HepG2 (cell line): ENCODE data around the gene RPLP2. TPM values are rescaled to one million over a fixed set of nuclear protein-coding genes. Genes with fewer than 3 reads are reported as not detected.

Source experiments
- ATAC-seq: fragments of 200-7000 bp; cut with Tn5 transposase; 3 replicates; pipeline ENCODE4 v1.9.1; 2020; ENCODE audit warnings: mild to moderate bottlenecking, moderate library complexity
- BruUV-seq: library from RNA; stranded (reverse); fragments of 400-500 nt; replicated peaks from 2 replicates; lab custom pipeline; 2021; lab: Mats Ljungman, UMichigan
- CTCF ChIA-PET: fragments of 300-600 bp; formaldehyde crosslinking; extraction: SDS; loops from one replicate; lab custom pipeline; 2021; ENCODE audit warnings: low total read pairs, inconsistent platforms, low intra/inter-chr PET ratio; lab: Yijun Ruan, JAX
- POLR2A ChIA-PET: fragments of 350-600 bp; sonication (Branson Sonifier 250); formaldehyde crosslinking; loops from one replicate; lab custom pipeline; 2020; ENCODE audit warnings: antibody characterized with exemption, inconsistent platforms; lab: Yijun Ruan, JAX
- DNase-seq: peaks from one replicate; pipeline ENCODE4 v3.0.0-alpha.2; 2015; ENCODE audit warnings: low spot score
- FAIRE-seq: peaks from 3 replicates; lab custom pipeline; 2011; peaks lifted over from hg19 to GRCh38; lab: Jason Lieb, UNC
- H2AFZ ChIP-seq: one replicate; pipeline ENCODE4 v1.6.1; 2011; ENCODE audit warnings: low read length, inconsistent platforms
- H3K27ac ChIP-seq: fragments of 300-600 bp; 3 replicates; pipeline ENCODE4 v1.8.0; 2011; ENCODE audit warnings: mixed run types, mild to moderate bottlenecking, mixed read lengths, low read length, inconsistent platforms; ENCODE audit not compliant: insufficient read depth; ENCODE audit errors: extremely low read length
- H3K27me3 ChIP-seq, 2 experiments: fragments of 200-600 bp in 1 of 2; 2 replicates in 1 of 2; 3 replicates in 1 of 2; pipeline versions ENCODE4 v1.6.0 to v1.8.0; 2011; ENCODE audit warnings: low read length in 2 of 2, mild to moderate bottlenecking in 2 of 2, moderate library complexity in 2 of 2, inconsistent platforms in 1 of 2; ENCODE audit not compliant: insufficient read depth in 2 of 2, control insufficient read depth in 1 of 2
- H3K36me3 ChIP-seq, 2 experiments: fragments of 200-600 bp in 1 of 2; replicated peaks in 1 of 2; 2 replicates in 1 of 2; 3 replicates in 1 of 2; pipeline versions ENCODE4 v1.5.1 to v1.8.0; 2011; ENCODE audit warnings: low read length in 2 of 2, inconsistent platforms in 1 of 2; ENCODE audit not compliant: insufficient read depth in 2 of 2, control insufficient read depth in 1 of 2
- H3K4me1 ChIP-seq: 2 replicates; pipeline ENCODE4 v1.5.1; 2012; ENCODE audit warnings: low read length, inconsistent platforms; ENCODE audit not compliant: insufficient read depth
- H3K4me2 ChIP-seq: 2 replicates; pipeline ENCODE4 v1.6.0; 2011; ENCODE audit warnings: low read depth, low read length, inconsistent platforms
- H3K4me3 ChIP-seq, 3 experiments: fragments of 200-600 bp in 1 of 3; sonication (generic), shearing (Covaris generic) in 1 of 3; replicated peaks in 1 of 3; 2 replicates each; pipeline ENCODE4 v1.5.1; 2011 to 2016; ENCODE audit warnings: low read length in 3 of 3, inconsistent platforms in 2 of 3, low read depth in 2 of 3, mild to moderate bottlenecking in 2 of 3, control low read depth in 1 of 3, mixed read lengths in 1 of 3; ENCODE audit not compliant: insufficient read depth in 1 of 3
- H3K79me2 ChIP-seq: one replicate; pipeline ENCODE4 v1.6.1; 2011; ENCODE audit warnings: low read length, inconsistent platforms; ENCODE audit not compliant: insufficient read depth
- H3K9ac ChIP-seq: 2 replicates; pipeline ENCODE4 v1.6.0; 2011; ENCODE audit warnings: mild to moderate bottlenecking, low read depth, low read length, inconsistent platforms; ENCODE audit not compliant: insufficient read depth
- H3K9me3 ChIP-seq: 2 replicates; pipeline ENCODE4 v1.5.1; 2012; ENCODE audit warnings: mild to moderate bottlenecking, low read length
- H4K20me1 ChIP-seq: 2 replicates; pipeline ENCODE4 v1.6.0; 2011; ENCODE audit warnings: inconsistent platforms, mild to moderate bottlenecking, low read length, moderate library complexity; ENCODE audit not compliant: insufficient read depth
- AGO1 ChIP-seq: fragments of 200-400 bp; formaldehyde crosslinking; IDR thresholded peaks from 2 replicates; pipeline ENCODE4 v1.6.1; 2017; ENCODE audit warnings: mild to moderate bottlenecking, low read depth, low read length, moderate library complexity; ENCODE audit not compliant: poor library complexity, severe bottlenecking
- AGO2 ChIP-seq: fragments of 200-400 bp; formaldehyde crosslinking; optimal IDR thresholded peaks from 2 replicates; pipeline ENCODE3; 2017; ENCODE audit warnings: mild to moderate bottlenecking, low read depth, low read length, moderate library complexity
- GTF2F1 ChIP-seq: fragments of 150-350 bp; IDR thresholded peaks from 2 replicates; pipeline ENCODE4 v1.6.1; 2014; ENCODE audit warnings: low read length
- HINFP ChIP-seq: sonication (generic); formaldehyde crosslinking; IDR thresholded peaks from 2 replicates; pipeline ENCODE4 v1.4.0; 2020; ENCODE audit warnings: low read depth, mild to moderate bottlenecking, missing genetic modification reagents
- IKZF5 ChIP-seq: IDR thresholded peaks from 2 replicates; pipeline ENCODE4 v1.6.1; 2018; ENCODE audit warnings: missing genetic modification reagents, mild to moderate bottlenecking, missing compliant biosample characterization
- POLR2G ChIP-seq: fragments of 200-400 bp; formaldehyde crosslinking; IDR thresholded peaks from 2 replicates; pipeline ENCODE4 v1.6.1; 2018; ENCODE audit warnings: mild to moderate bottlenecking, low read depth, low read length, moderate library complexity
- RAD21 ChIP-seq: fragments of 450-650 bp; formaldehyde crosslinking; IDR thresholded peaks from 2 replicates; pipeline ENCODE4 v1.5.0; 2020; ENCODE audit warnings: mild to moderate bottlenecking
- REST ChIP-seq, 2 experiments: IDR thresholded peaks; 2 replicates each; pipeline ENCODE4 v1.6.1; 2011 to 2012; ENCODE audit warnings: low read length in 2 of 2, borderline replicate concordance in 1 of 2, low read depth in 1 of 2, mild to moderate bottlenecking in 1 of 2, moderate library complexity in 1 of 2
- TBX3 ChIP-seq: fragments of 450-650 bp; IDR thresholded peaks from 2 replicates; pipeline ENCODE4 v1.6.1; 2017; ENCODE audit warnings: antibody characterized with exemption, mild to moderate bottlenecking, inconsistent platforms, borderline replicate concordance
- ZBTB1 ChIP-seq: sonication (generic); formaldehyde crosslinking; IDR thresholded peaks from 2 replicates; pipeline ENCODE4 v1.4.0; 2020; ENCODE audit warnings: missing genetic modification reagents, borderline replicate concordance
- ZFP1 ChIP-seq: IDR thresholded peaks from 2 replicates; pipeline ENCODE4 v1.6.1; 2016
- ZNF678 ChIP-seq: sonication (generic); formaldehyde crosslinking; IDR thresholded peaks from 2 replicates; pipeline ENCODE4 v1.4.0; 2020; ENCODE audit warnings: mild to moderate bottlenecking, missing genetic modification reagents
- ZNF781 ChIP-seq: sonication (generic); formaldehyde crosslinking; IDR thresholded peaks from 2 replicates; pipeline ENCODE4 v1.5.1; 2020; ENCODE audit warnings: borderline replicate concordance, mild to moderate bottlenecking, missing genetic modification reagents; ENCODE audit errors: not compliant biosample characterization
- ZSCAN12 ChIP-seq: sonication (generic); formaldehyde crosslinking; IDR thresholded peaks from 2 replicates; pipeline ENCODE4 v1.9.0; 2021; ENCODE audit warnings: mild to moderate bottlenecking, missing genetic modification reagents
- WGBS: methylation state at CpG from one replicate; pipeline ENCODE4 v1.1.6; 2017; ENCODE audit warnings: low lambda C conversion rate; 5-methylcytosine and 5-hydroxymethylcytosine counted together
- in situ Hi-C: cut with HindIII; loops from 2 replicates; pipeline ENCODE4 v1.10.0; 2017; ENCODE audit warnings: low pct_unique_long_range_greater_than_20kb; ENCODE audit not compliant: extremely low pct_ligation_motif_present
- intact Hi-C: fragments of 100-400 bp; cut with micrococcal nuclease; formaldehyde crosslinking; loops from one replicate; pipeline ENCODE4 v1.10.0; 2022; ENCODE audit not compliant: unreplicated experiment
- polyA plus RNA-seq, 8 experiments: library from polyadenylated mRNA; depleted of rRNA in 3 of 8; stranded (reverse) in 7 of 8; unstranded in 1 of 8; fragments of >200 nt; fragmentation: Illumina TruSeq in 4 of 8; extraction: Trizol in 4 of 8; gene quantifications; 2 replicates each; pipeline versions ENCODE4 v1.2.1 to v1.2.3, GENCODE V29; 2011 to 2016; ENCODE audit warnings: low read depth in 4 of 8, missing spikeins in 1 of 8, mixed read lengths in 1 of 8; ENCODE audit not compliant: insufficient read depth in 1 of 8
- total RNA-seq, 5 experiments: library from RNA; depleted of rRNA; stranded (reverse); fragments of >200 nt; fragmentation: Illumina TruSeq; extraction: Trizol; gene quantifications; 2 replicates each; pipeline ENCODE4 v1.2.3, GENCODE V29; 2016; ENCODE audit warnings: low read depth in 1 of 5

Gene RPLP2
- total and polyA plus RNA-seq, 2 of the 13 experiments (the other 11 are each of a cell fraction or from before 2014, with no cell fraction given), result 978 to 2,106 TPM

GRCh38 chr11:782264-783174 is 27.2 kb upstream of the RPLP2 start:
- Histone ChIP-seq H4K20me1 (no peaks in the 10 kb centered on the region), H3K4me3 (no peak overlapping the region), H3K4me1 (peaks cover 19% of the 10 kb centered on the region), H3K79me2 (no peaks in the 10 kb centered on the region), H3K27me3 (no peaks in the 10 kb centered on the region), H3K36me3 (peaks cover 4 to 10% of the 10 kb centered on the region in 2 experiments; a peak in 3 of 5 replicates), H3K9me3 (no peaks in the 10 kb centered on the region), H2AFZ (no peak overlapping the region), H3K27ac (no peak overlapping the region), H3K4me2 (no peak overlapping the region), H3K9ac (no peak overlapping the region)
- in situ Hi-C loops, result no loop called here
- intact Hi-C loops, result no loop called here
- ATAC-seq (no peak), FAIRE-seq (no peak), DNase-seq (no peak)
- POLR2A ChIA-PET, result no interaction called here
- WGBS, result 96% methylated on average over 17 of the region's 36 CpGs
- no TSS peak for BruUV-seq
- CTCF ChIA-PET, result no interaction called here
- TF ChIP-seq TBX3 (no peak), ZFP1 (CRISPR knock-in tag) (no peak), ZNF781 (CRISPR knock-in tag) (no peak), AGO2 (peak; percentile 97), RAD21 (no peak), REST (IDR thresholded peaks at IDR 0.05; ENCODE audit: borderline replicate concordance in 1 of 2, low read depth in 1 of 2, low read length in 2 of 2) (no peak), GTF2F1 (no peak), IKZF5 (CRISPR knock-in tag) (no peak), POLR2G (0 out of 2 replicates have a peak, but pooled peaks have one; percentile 17), ZSCAN12 (CRISPR knock-in tag) (no peak), AGO1 (peak; percentile 61), ZNF678 (CRISPR knock-in tag) (no peak), ZBTB1 (CRISPR knock-in tag) (no peak), HINFP (no peak)
